Glutamatergic neuron (in vitro differentiated cells): ENCODE measurements around the gene LRRFIP2. TPM values are rescaled to one million over a fixed set of nuclear protein-coding genes. Genes with fewer than 3 reads are reported as not detected.

Experiments used
- DNase-seq: peaks from one replicate; pipeline ENCODE4 v3.0.0; 2022
- H3K27ac Mint-ChIP-seq: one replicate; pipeline ENCODE4 v1.8.0; 2020; ENCODE audit warnings: mild to moderate bottlenecking, mixed read lengths, inconsistent platforms; ENCODE audit not compliant: unreplicated experiment
- H3K27me3 Mint-ChIP-seq: one replicate; pipeline ENCODE4 v1.8.0; 2020; ENCODE audit warnings: mild to moderate bottlenecking, moderate library complexity, mixed read lengths, inconsistent platforms; ENCODE audit not compliant: unreplicated experiment
- H3K36me3 Mint-ChIP-seq: one replicate; pipeline ENCODE4 v1.8.0; 2020; ENCODE audit warnings: mild to moderate bottlenecking, mixed read lengths, inconsistent platforms; ENCODE audit not compliant: unreplicated experiment
- H3K4me1 Mint-ChIP-seq: one replicate; pipeline ENCODE4 v1.8.0; 2020; ENCODE audit warnings: mild to moderate bottlenecking, low read depth, mixed read lengths, inconsistent platforms; ENCODE audit not compliant: unreplicated experiment
- H3K4me3 Mint-ChIP-seq: one replicate; pipeline ENCODE4 v1.8.0; 2020; ENCODE audit warnings: mild to moderate bottlenecking, mixed read lengths, inconsistent platforms; ENCODE audit not compliant: unreplicated experiment
- H3K9me3 Mint-ChIP-seq: one replicate; pipeline ENCODE4 v1.8.0; 2020; ENCODE audit warnings: mild to moderate bottlenecking, moderate library complexity, mixed read lengths, inconsistent platforms; ENCODE audit not compliant: unreplicated experiment
- CTCF ChIP-seq: fragments of 200-600 bp; sonication (generic); IDR thresholded peaks from one replicate; pipeline ENCODE4 v1.5.0; 2021; ENCODE audit not compliant: partially characterized antibody, unreplicated experiment
- total RNA-seq: library from RNA; stranded (reverse); fragmentation: NEBNext Ultra II Directional; extraction: Animal tissue kit (Norgen Biotek cat#: 25700); gene quantifications from one replicate; pipeline ENCODE4 v1.2.1, GENCODE V29; 2021; ENCODE audit not compliant: unreplicated experiment

Gene LRRFIP2
- total RNA-seq, 1 donor from 2014 or later: 45.3 TPM

GRCh38 chr3:37179144-37179967, 5.0 kb upstream of the LRRFIP2 start:
- no peak for DNase-seq
- no peak overlapping the region for H3K27ac Mint-ChIP-seq
- no peaks in the 10 kb centered on the region for H3K36me3 Mint-ChIP-seq
- no peak overlapping the region for H3K4me3 Mint-ChIP-seq
- no peak for TF ChIP-seq CTCF
- H3K9me3 Mint-ChIP-seq: peaks cover 5% of the 10 kb centered on the region
- H3K4me1 Mint-ChIP-seq: peaks cover 5% of the 10 kb centered on the region
- H3K27me3 Mint-ChIP-seq: no peaks in the 10 kb centered on the region

- peaks cover 5% of the 10 kb centered on the region for H3K9me3 Mint-ChIP-seq
- no peak for TF ChIP-seq CTCF
- peaks cover 3% of the 10 kb centered on the region for H3K27me3 Mint-ChIP-seq
- peaks cover 5% of the 10 kb centered on the region for H3K4me1 Mint-ChIP-seq
- H3K27ac Mint-ChIP-seq: no peak overlapping the region
- H3K36me3 Mint-ChIP-seq: no peaks in the 10 kb centered on the region
- H3K4me3 Mint-ChIP-seq: no peak overlapping the region
- DNase-seq: no peak
Measured at GRCh38 chr3:37173806-37174205, 576 bp downstream of the LRRFIP2 start.

DNA sequence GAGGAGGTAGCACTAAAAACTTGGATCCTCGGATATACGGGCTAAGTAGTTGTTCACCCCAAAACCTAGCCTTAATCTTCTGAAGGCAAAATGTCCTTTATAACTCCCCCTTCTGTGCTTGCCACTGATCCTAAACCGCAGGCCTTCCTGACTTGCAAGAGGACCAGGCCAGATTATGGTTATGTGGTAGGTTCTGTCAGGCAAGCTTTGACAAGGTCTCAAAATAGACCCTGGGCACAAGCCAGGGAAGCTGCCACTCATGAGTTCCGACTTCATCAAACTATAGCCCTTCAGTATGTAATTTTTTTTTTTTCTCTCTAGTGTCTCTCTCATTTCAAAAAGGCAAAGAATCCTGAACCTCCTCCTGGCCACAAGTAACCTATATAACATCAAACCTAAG, 3.2 kb downstream of the LRRFIP2 start:
- no peak overlapping the region for H3K27ac Mint-ChIP-seq
- no peak for DNase-seq
- H3K36me3 Mint-ChIP-seq: no peaks in the 10 kb centered on the region
- TF ChIP-seq CTCF: no peak
- peaks cover 5% of the 10 kb centered on the region for H3K4me1 Mint-ChIP-seq
- H3K9me3 Mint-ChIP-seq: peaks cover 5% of the 10 kb centered on the region
- H3K27me3 Mint-ChIP-seq: peaks cover 5% of the 10 kb centered on the region
- H3K4me3 Mint-ChIP-seq: no peak overlapping the region

- peaks cover 5% of the 10 kb centered on the region for H3K4me1 Mint-ChIP-seq
- H3K27ac Mint-ChIP-seq: no peak overlapping the region
- peaks cover 5% of the 10 kb centered on the region for H3K27me3 Mint-ChIP-seq
- no peak for DNase-seq
- no peaks in the 10 kb centered on the region for H3K36me3 Mint-ChIP-seq
- TF ChIP-seq CTCF: no peak
- H3K9me3 Mint-ChIP-seq: peaks cover 8% of the 10 kb centered on the region
- H3K4me3 Mint-ChIP-seq: no peak overlapping the region
Measured at GRCh38 chr3:37170513-37170912, 3.9 kb downstream of the LRRFIP2 start.

DNA sequence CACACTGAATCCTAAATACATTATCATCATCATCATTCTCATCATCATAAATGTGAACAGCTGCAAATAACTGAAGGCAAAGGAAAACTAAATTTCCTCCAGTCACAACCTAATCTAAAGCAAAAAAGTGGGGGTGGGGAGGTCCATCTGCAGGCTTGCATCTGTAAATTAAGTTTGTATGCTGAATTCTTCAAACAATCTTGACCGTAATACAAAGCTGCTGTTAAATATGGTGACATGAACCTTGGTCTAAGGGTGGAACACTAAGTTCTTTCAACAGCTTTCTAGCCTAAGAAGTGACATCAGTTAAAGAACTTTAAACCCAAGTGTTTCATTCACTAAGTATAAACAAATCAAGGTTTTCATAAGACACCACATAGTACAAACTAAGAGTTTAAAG, 4.3 kb downstream of the LRRFIP2 start:
- Mint-ChIP-seq H3K27me3 (peaks cover 5% of the 10 kb centered on the region), H3K36me3 (no peaks in the 10 kb centered on the region), H3K9me3 (peaks cover 4% of the 10 kb centered on the region), H3K4me3 (no peak overlapping the region), H3K4me1 (peaks cover 3% of the 10 kb centered on the region), H3K27ac (no peak overlapping the region)
- DNase-seq: no peak
- no peak for TF ChIP-seq CTCF
